Breast epithelium (tissue), 4 donors: ENCODE measurements around the gene CHEK2. TPM values are rescaled to one million over a fixed set of nuclear protein-coding genes. Genes with fewer than 3 reads are reported as not detected.

ENCODE experiments used
- DNase-seq, 2 donors: peaks; one replicate each; pipeline ENCODE4 v3.0.0-alpha.2; 2019; ENCODE audit warnings: low spot score in 2 of 2
- H3K27ac ChIP-seq, 2 donors: fragments of 200-600 bp; sonication (generic) in 1 of 2; one replicate each; pipeline ENCODE4 v1.5.1; 2016 to 2019; ENCODE audit warnings: mild to moderate bottlenecking in 1 of 2
- H3K27me3 ChIP-seq, 2 donors: fragments of 200-600 bp; sonication (generic) in 1 of 2; one replicate each; pipeline versions ENCODE4 v1.5.1 to v1.6.0; 2017 to 2019; ENCODE audit warnings: control low read depth in 1 of 2, mild to moderate bottlenecking in 1 of 2
- H3K36me3 ChIP-seq: fragments of 200-600 bp; one replicate; pipeline ENCODE4 v1.5.1; 2019
- H3K4me1 ChIP-seq, 2 donors: fragments of 200-600 bp; sonication (generic); one replicate each; pipeline ENCODE4 v1.5.1; 2016 to 2019; ENCODE audit warnings: control low read depth in 1 of 2
- H3K4me3 ChIP-seq, 3 donors: fragments of 200-600 bp; sonication (generic); 1 replicate in 2 of 3; 2 replicates in 1 of 3; pipeline ENCODE4 v1.5.1; 2016 to 2019; ENCODE audit warnings: mild to moderate bottlenecking in 3 of 3, moderate library complexity in 2 of 3
- H3K9me3 ChIP-seq, 2 donors: fragments of 200-600 bp; sonication (generic) in 1 of 2; one replicate each; pipeline ENCODE4 v1.5.1; 2016 to 2019; ENCODE audit warnings: control low read depth in 1 of 2
- CTCF ChIP-seq, 3 donors: fragments of 450-650 bp; IDR thresholded peaks; one replicate each; pipeline ENCODE4 v1.5.1; 2016 to 2017; ENCODE audit warnings: antibody characterized with exemption in 3 of 3, mild to moderate bottlenecking in 3 of 3, moderate library complexity in 3 of 3
- POLR2A ChIP-seq: fragments of 450-650 bp; IDR thresholded peaks from one replicate; pipeline ENCODE4 v1.6.1; 2016; ENCODE audit warnings: antibody characterized with exemption, mild to moderate bottlenecking, moderate library complexity
- POLR2AphosphoS5 ChIP-seq, 3 donors: sonication (generic); formaldehyde crosslinking; IDR thresholded peaks; one replicate each; pipeline ENCODE4 v1.6.1; 2017; ENCODE audit warnings: antibody characterized with exemption in 3 of 3
- intact Hi-C: fragments of 100-400 bp; cut with DNase I; formaldehyde crosslinking; loops from one replicate; pipeline ENCODE4 v1.15.1; 2023; ENCODE audit warnings: low total_unique reads
- total RNA-seq, 3 donors: library from RNA; depleted of rRNA; stranded (reverse); fragments of >200 nt; gene quantifications; one replicate each; pipeline ENCODE4 v1.1.0, GENCODE V29; 2016

The CHEK2 gene
- total RNA-seq, 3 donors from 2014 or later: 3.8 to 13.2 (median 6.2) TPM

GRCh38 chr22:28656181-28656580 is 85.4 kb downstream of the CHEK2 start:
- no peak for TF ChIP-seq CTCF (IDR thresholded peaks at IDR 0.05)
- TF ChIP-seq POLR2AphosphoS5 (IDR thresholded peaks at IDR 0.05): no peak
- TF ChIP-seq POLR2A: no peak
- Histone ChIP-seq H3K4me1 (no peaks in the 10 kb centered on the region), H3K4me3 (no peak overlapping the region), H3K36me3 (no peaks in the 10 kb centered on the region), H3K27me3 (no peaks in the 10 kb centered on the region), H3K27ac (no peak overlapping the region), H3K9me3 (no peaks in the 10 kb centered on the region)
- DNase-seq: no peak
- intact Hi-C loops: no loop called here

GRCh38 chr22:28650463-28650862 is 91.2 kb downstream of the CHEK2 start:
- intact Hi-C loops: no loop called here
- no peak for TF ChIP-seq POLR2A
- no peak for TF ChIP-seq POLR2AphosphoS5 (IDR thresholded peaks at IDR 0.05)
- TF ChIP-seq CTCF (IDR thresholded peaks at IDR 0.05): no peak
- Histone ChIP-seq H3K27ac (no peak overlapping the region), H3K27me3 (no peaks in the 10 kb centered on the region), H3K9me3 (no peaks in the 10 kb centered on the region), H3K4me3 (no peak overlapping the region), H3K36me3 (no peaks in the 10 kb centered on the region), H3K4me1 (no peaks in the 10 kb centered on the region)
- DNase-seq: no peak

DNA sequence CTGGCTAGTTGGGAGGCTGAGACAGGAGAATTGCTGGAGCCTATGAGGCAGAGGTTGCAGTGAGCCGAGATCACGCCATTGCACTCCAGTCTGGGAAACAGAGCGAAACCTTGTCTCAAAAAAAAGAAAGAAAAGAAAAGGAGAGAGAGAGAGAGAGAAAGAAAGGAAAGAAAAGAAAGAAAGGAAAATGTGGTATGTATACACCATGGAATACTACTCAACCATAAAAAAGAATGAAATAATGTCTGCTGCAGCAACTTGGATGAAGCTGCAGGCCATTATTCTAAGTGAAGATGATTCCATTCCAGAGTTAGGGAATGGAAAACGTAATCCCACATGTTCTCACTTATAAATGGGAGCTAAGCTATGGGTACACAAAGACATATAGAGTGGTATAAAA is 92.8 kb downstream of the CHEK2 start:
- H3K27ac ChIP-seq: no peak overlapping the region
- intact Hi-C loops: no loop called here
- TF ChIP-seq POLR2AphosphoS5 (IDR thresholded peaks at IDR 0.05) (no peak), CTCF (IDR thresholded peaks at IDR 0.05) (no peak), POLR2A (no peak)
- H3K36me3 ChIP-seq: no peaks in the 10 kb centered on the region
- no peaks in the 10 kb centered on the region for H3K4me1 ChIP-seq
- no peak overlapping the region for H3K4me3 ChIP-seq
- DNase-seq: no peak
- H3K9me3 ChIP-seq: no peaks in the 10 kb centered on the region
- no peaks in the 10 kb centered on the region for H3K27me3 ChIP-seq

DNA sequence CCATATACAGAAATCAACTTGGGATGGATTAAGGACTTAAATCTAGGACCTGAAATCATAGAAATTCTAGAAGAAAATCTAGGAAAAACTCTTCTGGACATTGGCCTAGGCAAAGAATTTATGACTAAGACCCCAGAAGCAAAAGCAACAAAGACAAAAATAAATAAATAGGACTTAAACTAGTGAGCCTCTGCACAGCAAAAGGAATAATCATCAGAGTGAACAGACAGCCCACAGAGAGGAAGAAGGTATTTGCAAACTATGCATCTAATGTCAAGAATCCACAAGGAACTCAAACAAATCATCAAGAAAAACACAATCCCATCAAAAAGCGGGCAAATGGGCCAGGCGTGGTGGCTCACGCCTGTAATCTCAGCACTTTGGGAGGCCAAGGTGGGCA is 94.4 kb downstream of the CHEK2 start:
- Histone ChIP-seq H3K9me3 (no peaks in the 10 kb centered on the region), H3K27ac (no peak overlapping the region), H3K27me3 (no peaks in the 10 kb centered on the region), H3K4me3 (no peak overlapping the region), H3K4me1 (no peaks in the 10 kb centered on the region), H3K36me3 (no peaks in the 10 kb centered on the region)
- TF ChIP-seq CTCF (IDR thresholded peaks at IDR 0.05): no peak
- TF ChIP-seq POLR2A: no peak
- TF ChIP-seq POLR2AphosphoS5 (IDR thresholded peaks at IDR 0.05): no peak
- no peak for DNase-seq
- intact Hi-C loops: no loop called here

DNA sequence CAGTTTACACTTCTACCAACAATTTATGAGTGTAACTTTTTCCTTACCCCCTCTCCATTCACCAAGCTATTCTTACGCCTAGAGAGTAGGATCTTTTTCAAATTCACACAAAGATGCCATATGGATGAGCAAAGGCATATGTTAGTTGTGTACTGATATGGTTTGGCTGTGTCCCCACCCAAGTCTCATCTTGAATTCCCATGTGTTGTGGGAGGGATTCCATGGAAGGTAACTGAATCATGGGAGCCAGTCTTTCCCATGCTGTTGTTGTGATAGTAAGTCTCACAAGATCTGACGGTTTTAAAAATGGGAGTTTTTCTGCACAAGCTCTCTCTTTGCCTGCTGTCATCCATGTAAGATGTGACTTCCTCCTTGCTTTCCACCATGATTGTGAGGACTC is 102.3 kb downstream of the CHEK2 start:
- TF ChIP-seq CTCF (IDR thresholded peaks at IDR 0.05) (no peak), POLR2AphosphoS5 (IDR thresholded peaks at IDR 0.05) (no peak), POLR2A (no peak)
- intact Hi-C loops: no loop called here
- no peak for DNase-seq
- Histone ChIP-seq H3K36me3 (no peaks in the 10 kb centered on the region), H3K9me3 (no peaks in the 10 kb centered on the region), H3K27me3 (no peaks in the 10 kb centered on the region), H3K4me3 (no peak overlapping the region), H3K27ac (no peak overlapping the region), H3K4me1 (no peaks in the 10 kb centered on the region)

Other genes starting within 250 kb of the CHEK2 start
- 10 to 100 TPM; 33.5 to 43.3 (median 40.2) TPM for gene TTC28, start 62.0 kb downstream of the CHEK2 start, total RNA-seq
- 10 to 100 TPM; 25.3 to 49.3 (median 32.4) TPM for gene HSCB, start 219 bp upstream of the CHEK2 start, total RNA-seq
- gene CCDC117, start 30.9 kb upstream of the CHEK2 start, total RNA-seq: 10 to 100 TPM; 19.5 to 33.5 (median 23.9) TPM
- 1,000 to 10,000 TPM in 2 of 3 donors, 100 to 1,000 TPM in 1; 156 to 1,772 (median 1,383) TPM for gene XBP1, start 58.7 kb upstream of the CHEK2 start, total RNA-seq
- 1 to 10 TPM; 6.9 to 7.9 (median 6.9) TPM for gene ZNRF3, start 141.8 kb upstream of the CHEK2 start, total RNA-seq